Measurements from ENCODE around the gene GLDC. TPM values are rescaled to one million over a fixed set of nuclear protein-coding genes. Genes with fewer than 3 reads are reported as not detected.

Gene GLDC
- total RNA-seq, 4 donors from 2014 or later = 1.7 to 15.1 (median 8.6) TPM

DNA sequence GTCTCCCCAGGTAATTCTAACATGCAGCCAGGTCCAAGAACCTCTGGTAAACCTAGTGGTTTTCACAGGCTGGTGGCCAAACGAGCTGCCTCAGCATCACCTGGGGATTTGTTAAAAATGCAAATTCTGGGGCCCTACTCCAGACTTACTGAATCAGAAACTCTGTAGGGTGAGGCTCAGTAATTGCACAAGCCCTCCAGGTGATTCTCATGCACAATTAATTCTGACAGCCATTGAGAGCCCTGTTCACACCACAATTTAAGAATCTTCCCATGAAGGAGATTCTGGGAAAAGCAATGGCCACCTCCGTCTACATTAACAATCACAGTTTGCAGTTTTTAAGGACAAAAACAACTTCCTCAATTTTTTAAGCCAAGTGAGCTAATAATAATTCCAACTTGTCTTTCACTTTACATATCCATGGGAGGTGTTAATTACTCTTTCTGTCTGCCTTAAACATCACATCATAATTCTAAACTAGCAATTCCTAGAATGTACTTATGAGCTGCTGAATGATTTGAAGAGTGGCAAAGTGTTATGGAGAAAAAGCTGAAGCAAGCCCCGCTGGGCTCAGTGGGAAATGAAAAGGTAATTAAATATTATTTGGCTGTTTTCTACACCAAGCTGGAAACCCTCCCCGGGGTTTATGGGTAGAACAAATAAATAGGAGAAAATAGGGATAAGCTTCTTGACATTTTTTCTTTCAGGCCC is 70.0 kb downstream of the GLDC start:
- intact Hi-C loops (cut with DNase I) = no loop called here
- Histone ChIP-seq H3K4me1 (no peaks in the 10 kb centered on the region), H3K27me3 (no peaks in the 10 kb centered on the region), H3K36me3 (no peaks in the 10 kb centered on the region), H3K4me3 (replicated peaks in 1 of 3) (no peak overlapping the region), H3K9me3 (no peaks in the 10 kb centered on the region), H3K27ac (no peak overlapping the region)
- whole genome bisulfite sequencing, 2 donors = 75 to 76% methylated on average over 4 of the region's 4 CpGs
- DNase-seq = no peak
- TF ChIP-seq POLR2A (IDR thresholded peaks at IDR 0.05) = no peak
- TF ChIP-seq, protein P1, sequence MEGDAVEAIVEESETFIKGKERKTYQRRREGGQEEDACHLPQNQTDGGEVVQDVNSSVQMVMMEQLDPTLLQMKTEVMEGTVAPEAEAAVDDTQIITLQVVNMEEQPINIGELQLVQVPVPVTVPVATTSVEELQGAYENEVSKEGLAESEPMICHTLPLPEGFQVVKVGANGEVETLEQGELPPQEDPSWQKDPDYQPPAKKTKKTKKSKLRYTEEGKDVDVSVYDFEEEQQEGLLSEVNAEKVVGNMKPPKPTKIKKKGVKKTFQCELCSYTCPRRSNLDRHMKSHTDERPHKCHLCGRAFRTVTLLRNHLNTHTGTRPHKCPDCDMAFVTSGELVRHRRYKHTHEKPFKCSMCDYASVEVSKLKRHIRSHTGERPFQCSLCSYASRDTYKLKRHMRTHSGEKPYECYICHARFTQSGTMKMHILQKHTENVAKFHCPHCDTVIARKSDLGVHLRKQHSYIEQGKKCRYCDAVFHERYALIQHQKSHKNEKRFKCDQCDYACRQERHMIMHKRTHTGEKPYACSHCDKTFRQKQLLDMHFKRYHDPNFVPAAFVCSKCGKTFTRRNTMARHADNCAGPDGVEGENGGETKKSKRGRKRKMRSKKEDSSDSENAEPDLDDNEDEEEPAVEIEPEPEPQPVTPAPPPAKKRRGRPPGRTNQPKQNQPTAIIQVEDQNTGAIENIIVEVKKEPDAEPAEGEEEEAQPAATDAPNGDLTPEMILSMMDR (IDR thresholded peaks at IDR 0.05) = no peak

DNA sequence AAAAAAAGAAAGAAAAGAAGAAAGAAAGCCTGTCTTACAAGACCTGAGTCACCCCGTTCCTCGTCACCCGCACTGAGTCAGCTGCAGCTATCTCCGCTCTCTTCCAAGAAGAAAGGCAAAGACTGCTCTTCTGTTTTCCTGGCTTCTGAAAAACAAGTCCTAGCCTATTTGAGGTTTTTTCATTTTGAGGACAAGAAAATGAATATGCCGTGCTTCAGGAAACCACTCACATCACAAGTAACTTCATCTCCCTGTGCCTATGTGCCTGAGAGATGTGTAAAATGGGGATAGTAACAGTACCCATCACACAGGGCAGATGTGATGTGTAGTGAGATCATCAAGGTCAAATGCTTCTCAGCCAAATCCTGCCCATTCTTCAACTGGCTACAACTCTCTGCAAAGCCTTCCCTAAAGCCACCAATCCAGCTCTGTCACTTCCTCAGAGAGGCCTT is 78.4 kb downstream of the GLDC start:
- Histone ChIP-seq H3K27ac (no peak overlapping the region), H3K9me3 (no peaks in the 10 kb centered on the region), H3K27me3 (no peaks in the 10 kb centered on the region), H3K36me3 (no peaks in the 10 kb centered on the region), H3K4me1 (peaks cover 0 to 4% of the 10 kb centered on the region in 2 donors), H3K4me3 (replicated peaks in 1 of 3) (no peak overlapping the region)
- no peak for TF ChIP-seq POLR2A (IDR thresholded peaks at IDR 0.05)
- WGBS, 2 donors = 83 to 92% methylated on average over 5 of the region's 5 CpGs
- no peak for DNase-seq
- intact Hi-C loops (cut with DNase I) = no loop called here

DNA sequence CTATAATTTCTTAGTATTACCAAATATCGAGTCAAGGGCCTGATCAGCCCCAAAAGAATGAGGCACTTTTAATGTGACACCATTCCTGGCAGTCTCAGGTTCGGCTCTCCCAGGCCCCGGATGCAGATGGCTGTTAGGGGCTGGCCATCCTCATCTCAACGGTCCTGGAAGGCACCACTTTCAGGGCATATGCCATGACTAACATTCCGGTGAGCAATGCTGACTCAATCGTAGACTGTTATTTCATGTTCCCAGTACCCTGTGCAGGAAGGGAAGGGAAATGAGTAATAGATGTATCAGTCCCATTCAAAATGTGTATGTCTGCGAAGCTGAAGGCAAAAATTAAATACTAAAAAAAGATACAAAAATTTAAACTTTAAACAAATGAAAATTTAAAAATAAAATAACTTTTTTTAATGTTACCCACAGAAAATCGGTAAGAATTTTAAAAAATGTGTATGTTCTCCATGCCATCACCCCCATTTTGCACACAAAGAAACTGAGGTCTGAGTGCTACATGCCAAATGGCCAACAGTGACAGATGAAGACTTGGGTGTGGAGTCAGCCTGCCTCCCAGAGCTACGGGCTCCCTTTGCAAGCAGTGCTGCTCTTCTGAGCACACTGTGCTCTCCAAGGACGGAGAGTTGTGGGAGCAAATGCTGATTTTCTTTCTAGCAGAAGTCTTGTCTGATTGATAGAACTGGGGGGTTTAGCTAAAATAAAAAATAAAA is 79.0 kb downstream of the GLDC start:
- H3K27ac ChIP-seq = no peak overlapping the region
- peaks cover 0 to 4% of the 10 kb centered on the region in 2 donors for H3K4me1 ChIP-seq
- no peaks in the 10 kb centered on the region for H3K36me3 ChIP-seq
- no peak overlapping the region for H3K4me3 ChIP-seq (replicated peaks in 1 of 3)
- TF ChIP-seq POLR2A (IDR thresholded peaks at IDR 0.05) = no peak
- TF ChIP-seq, protein P1 (IDR thresholded peaks at IDR 0.05) = no peak
- DNase-seq = no peak
- no peaks in the 10 kb centered on the region for H3K27me3 ChIP-seq
- WGBS, 2 donors = 72 to 84% methylated on average over 10 of the region's 10 CpGs
- H3K9me3 ChIP-seq = no peaks in the 10 kb centered on the region
- intact Hi-C loops (cut with DNase I) = no loop called here

DNA sequence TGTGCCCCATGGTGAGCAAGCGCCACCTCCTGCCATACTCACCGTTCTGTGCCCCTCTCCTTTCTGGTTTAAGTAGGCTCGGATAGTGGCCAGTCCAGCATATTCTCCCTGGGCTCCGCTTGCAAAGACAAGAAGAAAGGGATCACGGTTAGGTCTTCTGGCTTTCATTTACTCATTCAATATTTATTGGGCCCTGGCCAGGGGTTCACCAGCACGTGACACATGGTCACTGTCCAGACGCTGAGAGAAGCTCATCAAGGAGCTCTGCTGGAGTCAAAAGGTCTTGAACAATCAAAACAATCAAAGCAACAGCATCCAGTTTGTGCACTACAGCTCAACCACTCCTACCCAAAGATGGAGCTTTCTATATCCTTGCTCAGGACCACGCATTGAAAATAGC is 80.2 kb downstream of the GLDC start:
- Histone ChIP-seq H3K36me3 (no peaks in the 10 kb centered on the region), H3K27me3 (no peaks in the 10 kb centered on the region), H3K27ac (no peak overlapping the region), H3K9me3 (no peaks in the 10 kb centered on the region), H3K4me1 (peaks cover 0 to 4% of the 10 kb centered on the region in 2 donors), H3K4me3 (replicated peaks in 1 of 3) (no peak overlapping the region)
- WGBS, 2 donors = 71 to 76% methylated on average over 8 of the region's 8 CpGs
- TF ChIP-seq POLR2A (IDR thresholded peaks at IDR 0.05) = no peak
- intact Hi-C loops (cut with DNase I) = no loop called here
- DNase-seq = no peak

DNA sequence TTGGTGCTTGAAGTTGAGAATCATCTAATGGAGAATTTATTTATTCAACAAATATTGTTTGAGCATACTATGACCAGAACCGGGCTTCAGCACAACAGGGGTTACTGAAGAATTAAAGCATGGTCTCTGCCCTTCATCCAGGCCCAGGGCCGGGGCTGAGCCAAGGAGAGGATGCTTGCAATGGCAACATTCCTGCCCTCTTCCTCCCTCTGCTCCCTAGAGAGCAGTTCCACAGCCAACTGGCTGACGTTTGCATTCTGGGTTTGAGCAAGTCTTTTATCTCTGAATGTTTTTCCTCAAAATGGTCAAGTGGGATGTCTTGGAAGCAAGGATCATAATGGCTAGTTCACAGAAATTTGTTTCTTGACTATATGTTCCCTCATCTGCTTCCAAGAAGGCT is 80.7 kb downstream of the GLDC start:
- no peak for TF ChIP-seq POLR2A (IDR thresholded peaks at IDR 0.05)
- TF ChIP-seq, protein P1 (IDR thresholded peaks at IDR 0.05) = no peak
- Histone ChIP-seq H3K9me3 (no peaks in the 10 kb centered on the region), H3K36me3 (no peaks in the 10 kb centered on the region), H3K27me3 (no peaks in the 10 kb centered on the region), H3K27ac (no peak overlapping the region), H3K4me3 (replicated peaks in 1 of 3) (no peak overlapping the region), H3K4me1 (peaks cover 0 to 4% of the 10 kb centered on the region in 2 donors)
- intact Hi-C loops (cut with DNase I) = loop anchor here (5.0 kb wide), 1 partner anchor 213 kb away; no protein-coding TSS in a partner anchor
- no peak for DNase-seq
- 60 to 66% methylated on average over 3 of the region's 3 CpGs for WGBS, 2 donors

DNA sequence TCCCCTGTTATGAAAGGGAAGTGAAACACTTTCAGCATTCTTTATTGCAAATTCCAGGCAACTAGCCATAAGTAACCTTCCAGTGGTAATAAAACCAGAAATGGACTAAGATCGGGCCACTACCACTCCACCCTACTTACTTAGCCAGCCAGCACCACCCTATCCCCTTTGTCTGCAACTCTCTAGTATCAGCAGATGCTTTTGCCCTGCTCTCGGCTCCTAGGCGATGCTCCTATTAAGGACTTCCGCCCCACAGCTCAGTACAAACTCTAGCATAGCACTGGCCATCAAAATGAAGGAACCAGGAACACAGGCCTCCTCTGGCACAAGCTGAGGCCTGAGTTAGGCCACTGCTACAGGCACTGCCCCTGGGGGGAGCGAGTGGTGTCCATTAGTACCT is 81.2 kb downstream of the GLDC start:
- intact Hi-C loops (cut with DNase I) = loop anchor here (5.0 kb wide), 1 partner anchor 212 kb away; no protein-coding TSS in a partner anchor
- peaks cover 0 to 4% of the 10 kb centered on the region in 2 donors for H3K4me1 ChIP-seq
- H3K9me3 ChIP-seq = no peaks in the 10 kb centered on the region
- no peak overlapping the region for H3K27ac ChIP-seq
- H3K36me3 ChIP-seq = no peaks in the 10 kb centered on the region
- 83 to 92% methylated on average over 5 of the region's 5 CpGs for WGBS, 2 donors
- H3K27me3 ChIP-seq = no peaks in the 10 kb centered on the region
- no peak overlapping the region for H3K4me3 ChIP-seq (replicated peaks in 1 of 3)
- no peak for DNase-seq
- TF ChIP-seq, protein P1 (IDR thresholded peaks at IDR 0.05) = no peak
- no peak for TF ChIP-seq POLR2A (IDR thresholded peaks at IDR 0.05)
